Suprapubic skin (tissue), 3 donors: Measurements from ENCODE around the gene AWAT2.

Source experiments
- POLR2AphosphoS5 ChIP-seq, 3 donors: sonication (generic); formaldehyde crosslinking; IDR thresholded peaks; one replicate each; pipeline ENCODE4 v1.6.1; 2017; ENCODE audit warnings: antibody characterized with exemption in 3 of 3
- TF ChIP-seq, protein P1 (sequence below), 2 donors: fragments of 200-600 bp in 1 of 2; fragments of 450-650 bp in 1 of 2; sonication (generic) in 1 of 2; IDR thresholded peaks; one replicate each; pipeline ENCODE4 v1.5.1; 2016 to 2019; ENCODE audit warnings: antibody characterized with exemption in 2 of 2, mild to moderate bottlenecking in 1 of 2, moderate library complexity in 1 of 2

DNA sequence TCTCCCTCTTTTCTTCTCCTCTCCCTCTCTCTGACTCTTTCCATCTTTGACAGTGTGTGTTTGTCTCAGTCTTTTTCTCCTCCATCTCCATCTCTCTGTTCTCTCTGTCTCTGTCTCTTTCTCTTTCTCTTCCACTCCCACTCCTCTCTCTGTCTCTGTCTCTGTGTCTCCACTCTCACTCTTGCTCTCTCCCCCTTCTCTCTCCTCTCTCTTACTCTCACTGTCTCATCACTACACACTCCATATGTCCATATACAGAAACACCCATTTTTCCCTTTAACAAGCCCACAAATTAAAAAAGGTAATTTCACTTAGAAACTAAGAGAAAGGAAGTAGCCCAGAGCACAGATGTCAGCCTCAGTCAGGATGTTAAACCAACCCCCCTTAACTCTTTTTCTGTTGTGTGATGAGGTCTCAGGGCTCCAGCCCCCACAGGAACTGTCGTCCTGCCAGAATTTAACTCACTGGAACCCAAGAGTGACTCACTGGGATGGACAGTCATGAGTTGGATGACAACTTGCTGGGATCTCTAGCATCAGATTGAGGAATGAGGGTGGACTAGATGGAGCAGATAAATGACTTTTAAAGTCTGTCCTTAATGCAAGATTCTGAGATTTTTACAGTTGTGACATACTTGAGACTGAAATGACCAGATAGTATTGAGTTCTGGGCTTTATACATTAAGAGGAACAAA lies 40.0 kb upstream of the AWAT2 start:
- TF ChIP-seq, protein P1, sequence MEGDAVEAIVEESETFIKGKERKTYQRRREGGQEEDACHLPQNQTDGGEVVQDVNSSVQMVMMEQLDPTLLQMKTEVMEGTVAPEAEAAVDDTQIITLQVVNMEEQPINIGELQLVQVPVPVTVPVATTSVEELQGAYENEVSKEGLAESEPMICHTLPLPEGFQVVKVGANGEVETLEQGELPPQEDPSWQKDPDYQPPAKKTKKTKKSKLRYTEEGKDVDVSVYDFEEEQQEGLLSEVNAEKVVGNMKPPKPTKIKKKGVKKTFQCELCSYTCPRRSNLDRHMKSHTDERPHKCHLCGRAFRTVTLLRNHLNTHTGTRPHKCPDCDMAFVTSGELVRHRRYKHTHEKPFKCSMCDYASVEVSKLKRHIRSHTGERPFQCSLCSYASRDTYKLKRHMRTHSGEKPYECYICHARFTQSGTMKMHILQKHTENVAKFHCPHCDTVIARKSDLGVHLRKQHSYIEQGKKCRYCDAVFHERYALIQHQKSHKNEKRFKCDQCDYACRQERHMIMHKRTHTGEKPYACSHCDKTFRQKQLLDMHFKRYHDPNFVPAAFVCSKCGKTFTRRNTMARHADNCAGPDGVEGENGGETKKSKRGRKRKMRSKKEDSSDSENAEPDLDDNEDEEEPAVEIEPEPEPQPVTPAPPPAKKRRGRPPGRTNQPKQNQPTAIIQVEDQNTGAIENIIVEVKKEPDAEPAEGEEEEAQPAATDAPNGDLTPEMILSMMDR (IDR thresholded peaks at IDR 0.05): no peak
- no peak for TF ChIP-seq POLR2AphosphoS5 (IDR thresholded peaks at IDR 0.05)
